ENCODE results near the gene LIPC.
A peak's percentile ranks its signal among the peaks of the same experiment; 100 is the strongest.

The LIPC gene

DNA sequence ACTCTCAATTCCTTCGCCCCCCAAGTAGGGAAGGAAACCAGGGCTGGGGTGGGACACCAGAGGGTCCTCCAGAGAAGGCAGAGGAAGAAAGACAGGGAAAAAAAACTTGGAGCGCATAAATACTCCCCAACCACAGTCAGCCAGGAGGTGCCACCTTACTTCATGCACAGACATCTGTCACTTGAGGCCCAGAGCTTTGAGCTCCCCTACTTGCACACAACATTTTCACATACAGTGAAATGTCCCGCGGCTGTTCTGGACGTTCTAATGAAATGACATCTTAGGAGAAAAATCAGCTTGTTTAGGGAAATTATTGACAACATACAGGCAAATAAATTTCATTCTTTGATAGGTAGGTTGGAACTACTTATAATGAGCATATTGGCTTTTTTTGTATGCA is 113.0 kb downstream of the LIPC start:
- no peak for DNase-seq

DNA sequence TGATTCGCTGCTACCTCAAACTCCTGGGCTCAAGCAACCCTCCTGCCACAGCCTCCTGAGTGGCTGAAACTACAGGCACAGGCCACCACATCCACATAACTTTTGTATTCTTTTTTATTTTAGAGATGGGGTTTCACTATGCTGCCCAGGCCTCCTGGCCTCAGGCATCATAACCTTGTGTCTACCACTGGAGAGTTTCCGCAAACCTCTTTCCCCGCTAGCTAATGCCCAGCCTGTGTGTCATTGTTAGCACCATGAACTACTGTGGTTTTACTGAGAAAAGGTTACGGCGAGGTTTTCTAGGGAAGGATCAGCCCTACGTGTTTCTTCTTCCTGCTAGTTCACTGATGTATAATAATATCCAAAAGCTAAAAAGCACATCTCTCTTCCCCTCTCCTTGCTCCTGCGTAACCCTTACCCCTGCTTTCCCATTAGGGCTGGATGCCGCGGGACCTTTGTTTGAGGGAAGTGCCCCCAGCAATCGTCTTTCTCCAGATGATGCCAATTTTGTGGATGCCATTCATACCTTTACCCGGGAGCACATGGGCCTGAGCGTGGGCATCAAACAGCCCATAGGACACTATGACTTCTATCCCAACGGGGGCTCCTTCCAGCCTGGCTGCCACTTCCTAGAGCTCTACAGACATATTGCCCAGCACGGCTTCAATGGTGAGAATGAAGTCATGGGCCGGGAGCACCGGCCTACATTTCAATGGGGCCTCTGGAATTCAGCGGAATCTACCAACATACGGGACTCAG is 113.7 kb downstream of the LIPC start:
- peak in 1 of 5 donors; percentile 92 for DNase-seq

DNA sequence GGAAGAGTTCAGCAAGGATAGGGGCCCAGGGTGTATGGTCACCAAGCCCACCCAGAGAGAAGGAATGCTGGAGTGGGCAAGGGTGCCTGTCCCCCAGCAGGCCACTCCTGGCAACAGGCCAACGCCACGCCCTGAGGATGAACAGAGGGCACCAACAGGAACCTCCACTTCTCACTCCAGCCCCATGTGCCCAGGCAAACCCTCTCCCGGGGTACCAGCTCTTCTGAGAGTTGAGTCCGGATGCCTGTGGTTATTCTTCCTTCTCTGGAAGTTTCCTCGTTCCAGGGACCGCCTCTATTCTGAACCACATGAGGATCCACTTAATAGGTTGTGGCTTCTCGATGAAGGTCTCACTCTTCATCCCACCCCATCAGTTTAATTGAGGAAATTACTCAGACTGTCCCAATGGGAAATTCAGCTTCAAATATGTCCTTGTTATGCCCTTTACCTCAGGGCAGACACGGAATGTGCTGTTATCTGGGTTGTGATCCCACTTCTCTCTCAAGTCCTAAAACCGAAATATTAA is 114.3 kb downstream of the LIPC start:
- DNase-seq, result no peak

DNA sequence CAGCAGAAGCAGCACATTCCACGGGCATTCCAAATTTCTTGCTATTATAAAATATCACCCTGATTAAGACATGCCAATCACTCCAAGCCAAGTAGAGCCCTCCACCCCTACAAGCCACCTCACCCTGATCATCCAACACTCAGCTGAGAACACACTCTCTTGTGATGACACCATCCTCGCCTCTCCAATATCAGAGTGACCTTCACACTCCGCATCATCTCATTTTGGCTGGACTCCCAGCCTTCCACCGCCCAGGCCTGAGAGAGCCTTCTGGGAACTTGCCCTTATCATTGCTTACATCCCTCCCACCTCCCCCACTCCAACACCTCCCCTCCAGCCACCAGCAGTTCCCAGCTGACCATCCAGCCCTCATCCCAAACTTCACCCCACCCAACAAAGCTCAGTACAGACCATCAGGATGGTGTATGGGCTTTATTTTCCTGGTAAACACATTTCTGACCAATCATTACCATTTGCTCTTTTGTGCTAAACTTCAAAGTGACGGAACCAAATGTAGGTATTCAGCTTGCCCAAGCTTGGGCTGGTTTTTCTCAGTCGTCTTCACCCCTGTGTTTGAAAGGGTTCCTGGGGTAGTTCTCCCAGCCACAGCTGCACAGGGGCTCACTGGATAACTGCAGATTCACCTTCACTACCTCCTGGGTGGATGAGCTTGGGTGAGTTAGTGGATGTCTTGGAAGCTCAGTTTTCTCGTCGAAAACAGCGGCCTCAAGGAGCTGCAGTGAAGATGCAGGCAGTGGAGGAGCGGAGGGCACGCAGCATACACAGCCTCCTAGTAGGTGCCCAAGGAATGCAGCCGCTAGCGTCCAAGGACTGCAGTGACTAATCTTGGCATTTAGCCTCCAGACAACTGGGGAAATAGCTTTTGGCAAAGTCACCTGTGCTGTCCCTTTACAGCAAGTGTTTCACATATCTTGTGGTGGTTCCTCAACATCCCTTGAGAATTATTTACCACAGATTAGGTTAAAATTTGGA is 115.1 kb downstream of the LIPC start:
- no peak for DNase-seq

DNA sequence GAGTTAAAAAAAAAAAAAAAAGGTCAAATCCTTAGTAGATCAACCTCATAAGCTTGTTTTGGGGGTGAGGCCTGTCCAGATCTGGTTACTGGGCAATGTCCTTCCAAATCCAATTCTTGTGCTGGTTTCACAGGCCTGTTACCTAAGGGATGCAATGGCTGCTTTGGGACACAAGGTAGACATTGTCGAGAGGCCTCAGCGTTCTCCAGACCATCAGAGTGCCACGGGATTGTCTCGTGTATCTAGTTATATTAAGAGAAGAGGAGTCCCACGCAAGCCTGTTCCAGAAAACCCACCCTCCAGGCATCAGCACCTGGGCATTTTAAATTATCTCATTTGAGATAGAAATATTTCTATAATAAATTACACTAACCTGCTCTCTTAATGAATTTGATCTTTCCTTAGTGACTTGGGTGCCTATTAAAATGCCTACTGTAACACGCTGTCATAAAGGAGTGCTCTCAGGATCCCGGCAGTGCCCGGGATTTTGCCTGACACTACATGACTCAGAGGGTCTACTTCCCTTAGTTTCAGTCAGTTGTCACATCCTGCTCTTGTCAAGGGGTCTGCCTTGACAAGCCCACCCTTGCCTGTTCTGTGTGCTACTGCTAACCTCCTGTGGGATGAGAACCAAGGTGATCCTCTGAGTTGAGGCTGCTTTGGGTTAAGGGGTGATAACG is 116.0 kb downstream of the LIPC start:
- no peak for DNase-seq

DNA sequence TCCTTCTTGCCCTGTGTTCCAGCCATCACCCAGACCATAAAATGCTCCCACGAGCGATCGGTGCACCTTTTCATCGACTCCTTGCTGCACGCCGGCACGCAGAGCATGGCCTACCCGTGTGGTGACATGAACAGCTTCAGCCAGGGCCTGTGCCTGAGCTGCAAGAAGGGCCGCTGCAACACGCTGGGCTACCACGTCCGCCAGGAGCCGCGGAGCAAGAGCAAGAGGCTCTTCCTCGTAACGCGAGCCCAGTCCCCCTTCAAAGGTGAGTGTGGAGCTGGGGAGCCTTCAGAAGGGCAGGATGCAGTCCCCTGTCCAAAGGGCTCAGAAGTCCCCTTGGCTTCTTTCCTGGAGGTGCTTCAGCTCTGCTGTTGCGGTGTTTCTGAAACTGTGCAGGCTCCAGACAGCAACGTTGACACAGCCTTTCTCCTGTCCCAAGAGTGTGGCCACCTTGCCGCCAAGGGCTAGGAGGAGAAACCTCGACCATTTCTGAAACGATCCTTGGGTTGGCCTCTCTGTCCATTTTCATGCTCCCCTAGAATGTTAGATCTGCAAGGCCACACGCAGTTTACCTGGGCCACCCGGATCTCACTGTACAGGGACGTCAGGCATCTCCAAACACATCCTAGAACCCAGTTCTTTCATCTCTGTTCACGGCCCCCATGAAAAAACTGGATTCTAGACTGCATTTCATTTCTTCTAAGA is 116.7 kb downstream of the LIPC start:
- no peak for DNase-seq

DNA sequence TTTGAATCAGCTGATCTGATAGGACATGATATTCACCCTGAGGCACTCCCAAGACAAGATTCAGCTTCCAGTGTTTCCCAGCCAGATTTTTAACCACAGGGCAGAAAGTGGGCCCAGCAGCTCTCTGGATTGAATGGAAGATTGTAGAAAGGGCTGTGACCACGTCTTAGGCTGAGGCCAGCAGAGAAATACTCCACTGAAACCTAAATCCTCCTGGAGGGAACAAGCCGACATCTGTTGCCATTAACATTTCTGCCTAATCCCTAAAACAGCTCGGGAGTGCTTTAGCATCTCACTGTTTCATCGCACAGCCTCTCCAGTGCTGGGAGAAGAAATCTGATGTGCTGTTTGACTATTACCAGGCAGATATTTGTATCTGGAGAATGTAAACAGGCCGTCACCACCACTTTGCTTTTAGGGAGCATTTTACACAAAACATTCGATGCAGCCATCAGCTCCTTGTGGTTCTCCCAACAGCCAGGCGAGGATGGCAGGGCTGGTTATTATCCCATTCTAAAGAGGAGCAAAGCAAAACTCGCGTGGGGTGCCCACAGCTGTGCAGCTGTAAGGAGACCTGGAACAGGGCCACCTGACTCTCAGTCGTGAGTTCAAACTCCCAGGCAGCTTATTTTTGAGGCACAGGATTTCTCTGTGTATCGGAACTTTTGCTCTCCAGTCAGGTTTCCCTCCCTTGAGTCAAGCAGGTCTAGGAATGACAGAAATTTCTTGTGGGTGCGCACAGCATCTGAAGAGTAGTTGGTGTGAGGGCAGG is 117.4 kb downstream of the LIPC start:
- DNase-seq, result no peak

DNA sequence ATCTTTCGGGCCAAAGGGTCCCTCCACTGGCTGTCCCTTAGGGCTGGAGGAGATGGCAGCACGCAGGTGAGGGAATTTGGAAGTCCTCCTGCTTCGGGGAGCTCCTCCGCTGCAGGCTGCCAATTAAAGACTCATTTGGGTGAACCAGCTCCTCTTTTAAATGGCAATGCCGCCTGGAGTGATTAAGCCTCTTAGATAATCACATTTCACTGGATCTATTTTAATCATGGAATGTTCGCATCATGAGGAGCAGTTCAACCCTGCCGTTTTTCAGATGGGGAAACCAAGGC is 117.9 kb downstream of the LIPC start:
- no peak for DNase-seq

DNA sequence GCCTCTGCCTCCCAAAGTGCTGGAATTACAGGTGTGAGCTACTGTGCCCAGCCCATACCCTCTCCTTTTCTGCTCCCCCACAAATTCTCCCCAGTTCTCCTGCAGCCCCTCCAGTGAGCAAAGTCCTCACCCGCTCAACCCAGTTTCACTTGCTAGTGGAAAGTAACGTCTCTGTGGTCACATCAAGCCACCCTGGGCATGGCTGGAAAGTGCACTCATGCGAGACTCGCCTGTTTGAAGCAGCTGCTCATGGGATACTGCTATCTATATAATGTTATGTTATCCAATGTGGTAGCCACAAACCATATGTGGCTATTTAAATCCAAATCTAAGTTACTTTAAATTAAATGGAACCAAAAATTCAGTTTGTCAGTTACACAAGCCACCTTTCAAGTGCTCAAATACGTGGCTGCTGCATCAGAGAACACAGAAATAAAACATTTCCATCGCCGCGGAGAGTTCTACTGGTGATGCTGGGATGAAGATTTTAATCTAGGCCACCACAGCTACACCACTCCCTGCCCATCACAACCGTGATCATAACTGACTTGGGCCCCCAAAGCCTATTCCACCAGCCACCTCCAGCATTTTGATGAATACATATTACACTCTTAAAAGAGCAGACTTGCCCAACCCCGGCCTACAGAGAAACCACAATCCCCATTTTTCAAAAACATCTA is 119.4 kb downstream of the LIPC start:
- peak in 1 of 5 donors; percentile 44 for DNase-seq

DNA sequence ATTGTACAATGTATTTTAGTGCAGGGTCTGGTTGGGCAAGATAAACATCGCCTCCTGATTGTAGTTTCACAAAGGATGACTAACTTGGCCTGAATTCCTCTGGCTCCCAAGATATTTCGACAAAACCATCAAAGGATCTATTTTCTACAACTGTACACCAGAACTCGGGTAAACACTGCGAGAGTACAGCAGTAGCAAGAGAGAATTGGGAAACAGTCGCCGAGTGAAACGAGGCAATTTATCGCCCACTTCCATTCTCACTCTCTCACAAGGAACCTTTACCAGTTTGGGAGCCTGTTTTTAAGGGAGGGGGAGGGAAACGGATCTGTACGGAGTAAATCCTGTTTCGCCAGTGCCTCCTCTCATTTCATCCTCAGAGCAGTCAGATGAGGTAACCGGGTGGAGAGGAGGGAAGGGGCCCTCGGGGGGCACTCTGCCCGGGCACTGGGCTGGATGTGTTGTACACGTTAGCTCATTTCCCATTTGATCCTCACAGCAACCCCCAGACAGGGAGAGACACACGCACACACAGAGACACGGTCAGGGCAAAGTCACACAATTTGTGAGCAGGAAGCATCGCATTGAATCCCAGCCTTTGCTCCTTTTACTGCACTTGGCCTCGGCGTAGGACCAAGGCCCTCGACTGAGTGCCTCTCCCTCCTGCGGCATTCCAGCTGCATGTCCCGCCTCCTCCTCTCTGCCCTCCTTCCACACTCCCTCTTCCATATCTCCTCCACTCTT is 120.1 kb downstream of the LIPC start:
- no peak for DNase-seq

DNA sequence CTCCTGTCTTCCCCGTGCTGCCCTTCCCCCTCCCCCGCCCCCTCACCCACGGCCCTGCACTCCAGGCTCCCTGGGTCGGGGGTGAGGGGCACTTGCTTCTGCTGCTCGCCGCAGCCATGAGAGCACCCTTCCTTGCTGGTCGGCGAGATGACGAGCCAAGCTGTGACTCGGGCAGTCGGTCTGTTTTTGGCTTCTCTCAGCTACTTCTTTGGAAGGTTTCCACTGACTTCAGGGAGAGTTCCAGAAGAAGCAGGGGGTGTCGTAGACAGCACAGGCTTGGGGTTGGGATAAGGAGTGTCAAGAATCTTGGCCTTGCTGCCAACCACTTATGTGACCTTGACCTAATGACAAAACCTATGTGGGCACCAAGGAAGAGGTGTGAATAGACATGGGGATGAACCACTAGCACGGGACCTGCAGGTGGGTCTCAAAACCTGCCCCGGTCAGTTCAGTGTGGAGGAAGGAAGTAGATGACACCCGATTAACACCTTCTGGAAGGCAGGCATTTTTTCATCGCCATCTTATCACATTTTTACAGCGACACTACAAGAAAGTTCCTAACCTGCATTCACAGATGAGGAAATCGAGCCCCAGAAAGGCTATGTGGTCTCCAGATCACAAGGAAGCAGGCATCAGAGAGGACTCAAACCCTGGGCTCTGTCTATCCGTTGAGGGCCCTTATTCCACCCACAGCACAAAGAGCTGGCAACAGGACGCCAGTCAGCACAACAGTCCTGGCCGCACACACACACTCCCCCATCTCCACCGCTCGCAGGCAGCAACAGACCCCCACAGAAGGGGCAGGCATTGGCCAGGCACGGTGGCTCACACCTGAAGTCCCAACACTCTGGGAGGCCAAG is 120.9 kb downstream of the LIPC start:
- no peak for DNase-seq

DNA sequence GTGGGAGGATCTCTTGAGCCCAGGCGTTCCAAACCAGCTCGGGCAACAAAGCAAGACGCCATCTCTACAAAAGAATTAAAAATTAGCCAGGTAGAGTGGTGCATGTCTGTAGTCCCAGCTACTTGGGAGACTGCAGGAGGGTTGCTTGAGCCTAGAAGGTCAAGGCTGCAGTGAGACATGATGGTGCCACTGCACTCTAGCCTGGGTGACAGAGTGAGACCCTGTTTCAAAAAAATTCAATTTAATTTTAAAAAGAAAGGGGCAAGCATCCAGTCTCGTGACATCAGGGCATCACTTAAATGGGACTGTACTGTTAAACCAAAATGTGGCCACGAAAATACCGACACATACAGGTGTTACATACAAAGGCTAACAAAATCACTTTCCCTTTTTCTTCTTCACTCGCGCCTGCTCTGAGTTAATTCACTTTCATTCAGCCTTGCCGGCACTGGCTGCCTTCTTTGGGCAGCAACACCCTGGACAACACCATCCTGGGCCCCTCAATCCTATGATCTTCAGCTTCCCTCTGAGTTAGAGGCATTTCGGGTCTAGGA is 121.7 kb downstream of the LIPC start:
- no peak for DNase-seq

DNA sequence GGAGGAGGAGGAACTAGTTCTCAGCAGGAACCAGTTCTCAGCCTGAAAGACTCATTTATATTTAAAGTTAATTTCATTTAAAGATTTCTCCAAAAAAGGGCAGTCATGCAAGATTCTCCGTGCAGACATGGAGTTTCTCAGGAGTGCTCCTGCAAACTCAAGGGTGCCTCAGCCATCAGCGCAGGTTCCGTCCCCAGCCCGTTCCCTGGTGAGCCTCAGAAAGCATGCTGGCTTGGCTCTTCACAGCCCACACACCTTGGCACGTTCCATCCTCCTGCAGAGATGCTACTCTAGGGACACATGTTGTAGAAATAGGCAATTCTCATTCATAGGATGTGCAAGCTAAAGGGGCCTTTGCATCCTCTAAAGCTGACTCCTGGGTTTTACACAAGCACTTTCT is 123.0 kb downstream of the LIPC start:
- no peak for DNase-seq

DNA sequence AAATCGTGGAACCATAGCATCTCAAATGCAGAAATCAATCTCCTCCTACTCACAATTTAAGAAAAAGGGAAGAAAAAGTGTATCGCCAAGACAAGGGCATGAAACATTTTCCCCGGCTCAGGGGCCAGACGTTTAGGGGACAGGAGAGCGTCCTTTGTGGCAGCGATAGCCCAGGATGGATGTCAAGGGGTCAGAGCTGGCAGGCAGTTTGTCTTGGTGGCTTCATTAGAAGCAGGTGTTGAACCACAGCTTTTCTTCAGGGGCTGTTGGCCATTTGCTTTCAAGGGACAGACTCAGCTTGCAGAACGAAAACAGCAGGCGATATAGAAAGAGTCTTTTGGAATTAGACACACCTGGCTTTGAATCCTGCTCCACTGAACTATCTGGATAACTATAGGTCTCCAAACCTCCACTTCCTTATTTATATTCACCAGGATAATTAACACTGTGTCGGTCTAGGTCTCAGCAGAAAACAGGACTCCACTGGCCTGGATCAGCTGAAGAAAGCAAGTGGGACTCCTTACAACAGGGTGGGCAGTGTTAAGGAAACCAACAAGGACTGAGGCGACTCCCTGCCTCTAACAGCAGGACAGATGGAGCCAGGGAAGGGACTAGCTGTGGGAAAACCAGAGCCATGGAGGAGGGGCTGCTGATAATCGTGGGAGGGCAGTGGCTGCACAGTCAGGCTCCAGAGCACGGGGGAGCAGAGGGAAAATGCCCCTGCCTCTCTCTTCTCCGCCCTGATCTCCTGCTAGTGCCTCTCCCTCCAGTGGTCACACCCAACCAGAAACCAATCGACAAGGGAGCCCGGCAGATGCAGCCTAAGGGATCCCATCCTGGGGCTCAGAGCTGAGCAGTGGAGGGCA is 123.6 kb downstream of the LIPC start:
- DNase-seq, result no peak

DNA sequence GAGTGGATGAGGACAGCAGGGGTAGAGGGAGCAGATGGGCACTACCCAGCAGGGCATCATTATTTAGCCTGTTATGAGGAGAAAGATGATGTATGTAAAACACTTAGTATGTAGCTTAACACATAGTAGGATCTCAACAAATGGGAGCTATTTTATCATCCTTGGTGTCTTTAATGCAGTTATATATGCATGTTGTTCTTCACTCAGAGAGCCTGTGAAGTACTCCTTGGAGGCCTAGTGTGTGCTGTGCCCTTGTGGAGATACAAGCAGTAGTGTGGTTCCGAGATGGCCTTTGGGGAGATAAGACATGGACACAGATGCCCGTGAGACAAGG is 124.2 kb downstream of the LIPC start:
- no peak for DNase-seq

DNA sequence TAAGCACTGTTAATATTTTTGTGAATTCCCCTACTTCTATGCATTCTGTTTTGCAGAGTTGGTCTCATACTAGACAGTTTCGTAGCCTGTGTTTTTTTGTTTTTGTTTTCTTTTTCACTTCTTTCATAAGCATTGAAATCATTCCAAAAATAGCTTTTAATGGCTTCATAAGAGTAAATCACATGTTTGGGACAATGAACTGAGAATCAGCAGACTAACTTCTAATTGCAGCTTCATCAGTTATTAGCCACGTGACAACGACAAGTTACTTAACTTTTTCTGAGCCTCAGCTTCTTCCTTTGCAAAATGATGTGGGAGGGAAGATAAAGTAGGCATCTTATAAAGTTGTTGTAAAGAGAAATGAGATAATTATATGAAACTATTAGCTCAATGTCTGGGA is 124.8 kb downstream of the LIPC start:
- no peak for DNase-seq

DNA sequence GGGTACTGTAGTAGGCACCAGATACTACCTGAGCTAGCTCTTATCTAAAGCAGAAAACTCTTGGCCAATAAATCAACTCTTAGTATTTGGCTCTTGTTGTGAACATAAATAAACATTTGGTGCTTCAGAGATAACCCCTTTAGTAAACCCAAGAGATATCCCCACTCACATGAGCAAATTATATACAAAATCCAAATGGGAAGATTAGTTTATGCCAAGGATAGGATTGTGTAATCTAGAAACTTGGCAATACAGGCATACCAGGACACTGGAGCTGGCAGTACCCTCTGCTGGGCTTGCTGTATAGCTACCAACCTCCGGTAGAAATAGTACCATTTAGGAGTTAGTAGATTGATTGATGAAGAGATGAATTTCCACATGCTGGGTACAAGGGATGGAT is 127.0 kb downstream of the LIPC start:
- no peak for DNase-seq

DNA sequence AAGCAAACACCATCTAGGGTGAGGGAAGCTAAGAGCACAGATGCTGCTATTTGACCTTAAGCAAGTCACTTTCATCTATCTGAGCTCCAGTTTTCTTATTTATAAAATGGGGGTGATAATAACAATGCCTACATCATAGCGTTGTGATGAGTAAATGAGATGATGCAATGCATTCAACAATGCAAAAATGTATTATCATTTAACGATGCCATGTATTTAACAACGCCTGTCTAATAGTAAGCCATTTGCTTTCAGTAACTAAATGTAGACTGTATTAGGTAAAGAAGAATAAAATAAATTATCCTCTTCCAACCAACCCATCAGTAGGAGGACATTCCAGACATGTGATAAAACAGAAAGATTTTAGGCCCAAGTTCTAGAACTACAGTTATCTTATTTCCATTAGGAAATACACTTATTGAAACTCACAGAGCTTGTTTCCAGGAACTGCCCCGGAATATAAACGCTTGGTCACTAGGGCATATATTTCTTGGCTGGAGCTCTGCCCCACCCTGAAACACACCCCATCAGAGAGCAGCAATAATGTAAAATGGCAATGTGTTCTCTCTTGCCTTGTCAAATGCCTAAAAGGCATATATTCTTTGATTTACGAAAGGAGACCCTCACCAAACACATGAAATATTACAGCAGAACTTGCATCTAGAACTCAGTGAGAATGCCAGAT is 128.3 kb downstream of the LIPC start:
- DNase-seq, result no peak

Measured in T-helper 1 cell (primary cell).